H1 (cell line): ENCODE data around the gene GNRHR. TPM values are rescaled to one million over a fixed set of nuclear protein-coding genes. Genes with fewer than 3 reads are reported as not detected.

Source experiments
- CTCF ChIA-PET: fragments of 300-600 bp; sonication (Branson Sonifier 250); formaldehyde crosslinking; loops from one replicate; lab custom pipeline; 2021; ENCODE audit not compliant: partially characterized antibody; lab: Charles Lee
- POLR2A ChIA-PET: fragments of 300-600 bp; sonication (Branson Sonifier 250); formaldehyde crosslinking; loops from one replicate; lab custom pipeline; 2021; ENCODE audit warnings: inconsistent platforms; ENCODE audit not compliant: partially characterized antibody; lab: Charles Lee
- DNase-seq, 2 experiments: peaks; one replicate each; pipeline versions ENCODE4 v3.0.0 to v3.0.0-alpha.2; 2010 to 2022; ENCODE audit warnings: low spot score in 2 of 2, low read depth in 1 of 2, mixed read lengths in 1 of 2
- FAIRE-seq: peaks from 2 replicates; lab custom pipeline; 2011; peaks lifted over from hg19 to GRCh38; lab: Jason Lieb, UNC
- H2AFZ ChIP-seq: 2 replicates; pipeline ENCODE4 v1.8.1; 2012; ENCODE audit warnings: low read length, inconsistent platforms
- H2AK5ac ChIP-seq: 2 replicates; pipeline ENCODE4 v1.6.1; 2013; ENCODE audit warnings: low read depth, low read length
- H2BK120ac ChIP-seq: replicated peaks from 2 replicates; pipeline ENCODE3; 2013; ENCODE audit warnings: low read depth, low read length, inconsistent platforms
- H2BK12ac ChIP-seq: 2 replicates; pipeline ENCODE4 v1.6.1; 2013; ENCODE audit warnings: low read depth, low read length
- H2BK15ac ChIP-seq: 2 replicates; pipeline ENCODE4 v1.6.1; 2013; ENCODE audit warnings: low read length
- H2BK20ac ChIP-seq: 2 replicates; pipeline ENCODE4 v1.6.1; 2013; ENCODE audit warnings: low read length
- H2BK5ac ChIP-seq: 2 replicates; pipeline ENCODE4 v1.6.1; 2013; ENCODE audit warnings: low read depth, low read length
- H3K14ac ChIP-seq: 2 replicates; pipeline ENCODE4 v1.6.1; 2013; ENCODE audit warnings: inconsistent platforms; ENCODE audit not compliant: insufficient read length
- H3K18ac ChIP-seq: 2 replicates; pipeline ENCODE4 v1.6.1; 2013; ENCODE audit warnings: low read length; ENCODE audit errors: extremely low read depth
- H3K23ac ChIP-seq: 2 replicates; pipeline ENCODE4 v1.6.1; 2013; ENCODE audit warnings: inconsistent platforms; ENCODE audit not compliant: insufficient read length
- H3K23me2 ChIP-seq: 2 replicates; pipeline ENCODE4 v1.6.1; 2013; ENCODE audit warnings: low read depth, low read length
- H3K27ac ChIP-seq: 2 replicates; pipeline ENCODE4 v1.6.1; 2011; ENCODE audit warnings: low read depth, low read length, inconsistent platforms
- H3K27me3 ChIP-seq, 4 experiments: replicated peaks in 1 of 4; 1 replicate in 1 of 4; 2 replicates in 3 of 4; pipeline versions ENCODE4 v1.6.1 to v1.8.1; 2011 to 2013; ENCODE audit warnings: low read length in 3 of 4, mild to moderate bottlenecking in 3 of 4, inconsistent platforms in 2 of 4, mixed read lengths in 2 of 4, moderate library complexity in 1 of 4; ENCODE audit not compliant: control insufficient read depth in 3 of 4, insufficient read depth in 3 of 4; ENCODE audit errors: extremely low read depth in 1 of 4
- H3K36me3 ChIP-seq, 4 experiments: 2 replicates each; pipeline versions ENCODE4 v1.6.1 to v1.8.1; 2011 to 2013; ENCODE audit warnings: mild to moderate bottlenecking in 4 of 4, low read length in 3 of 4, moderate library complexity in 2 of 4, control low read depth in 1 of 4, inconsistent platforms in 1 of 4; ENCODE audit not compliant: insufficient read depth in 4 of 4, control insufficient read depth in 2 of 4
- H3K4ac ChIP-seq: replicated peaks from 2 replicates; pipeline ENCODE3; 2013; ENCODE audit warnings: low read length, low read depth, mixed read lengths, inconsistent platforms; ENCODE audit not compliant: insufficient read length
- H3K4me1 ChIP-seq, 4 experiments: replicated peaks in 1 of 4; 1 replicate in 1 of 4; 2 replicates in 3 of 4; pipeline versions ENCODE4 v1.6.1 to v1.8.1; 2011 to 2013; ENCODE audit warnings: low read length in 3 of 4, inconsistent platforms in 2 of 4, mixed read lengths in 1 of 4; ENCODE audit not compliant: insufficient read depth in 4 of 4, control insufficient read depth in 3 of 4
- H3K4me2 ChIP-seq, 2 experiments: 2 replicates each; pipeline versions ENCODE4 v1.6.1 to v1.8.1; 2011 to 2013; ENCODE audit warnings: low read depth in 2 of 2, low read length in 2 of 2, control low read depth in 1 of 2, inconsistent platforms in 1 of 2, mild to moderate bottlenecking in 1 of 2; ENCODE audit not compliant: insufficient read depth in 1 of 2
- H3K4me3 ChIP-seq, 4 experiments: fragments of 200-600, 300-600 bp in 1 of 4; sonication (generic), shearing (Covaris generic), sonication (Bioruptor Twin) in 1 of 4; 2 replicates each; pipeline versions ENCODE4 v1.5.1 to v1.8.1; 2011 to 2016; ENCODE audit warnings: low read length in 4 of 4, low read depth in 3 of 4, control low read depth in 2 of 4, inconsistent platforms in 2 of 4, mild to moderate bottlenecking in 2 of 4, mixed read lengths in 1 of 4, moderate library complexity in 1 of 4; ENCODE audit not compliant: insufficient read depth in 2 of 4; ENCODE audit errors: extremely low read depth in 1 of 4
- H3K56ac ChIP-seq: replicated peaks from 2 replicates; pipeline ENCODE3; 2013; ENCODE audit warnings: low read depth, mild to moderate bottlenecking, mixed read lengths, low read length, inconsistent platforms; ENCODE audit not compliant: insufficient read length
- H3K79me1 ChIP-seq: 2 replicates; pipeline ENCODE4 v1.6.1; 2013; ENCODE audit warnings: low read depth, low read length, control low read depth
- H3K79me2 ChIP-seq, 2 experiments: 2 replicates each; pipeline versions ENCODE4 v1.6.1 to v1.8.1; 2012 to 2013; ENCODE audit warnings: low read length in 2 of 2, mild to moderate bottlenecking in 2 of 2, inconsistent platforms in 1 of 2; ENCODE audit not compliant: insufficient read depth in 2 of 2, control insufficient read depth in 1 of 2
- H3K9ac ChIP-seq, 4 experiments: replicated peaks in 1 of 4; 1 replicate in 1 of 4; 2 replicates in 3 of 4; pipeline versions ENCODE4 v1.6.1 to v1.8.1; 2011 to 2013; ENCODE audit warnings: low read depth in 3 of 4, low read length in 3 of 4, control low read depth in 2 of 4, mild to moderate bottlenecking in 2 of 4, moderate library complexity in 2 of 4, inconsistent platforms in 1 of 4; ENCODE audit errors: extremely low read depth in 1 of 4
- H3K9me3 ChIP-seq, 2 experiments: 2 replicates each; pipeline versions ENCODE4 v1.6.1 to v1.8.1; 2012 to 2013; ENCODE audit warnings: mild to moderate bottlenecking in 2 of 2, moderate library complexity in 2 of 2, control low read depth in 1 of 2, inconsistent platforms in 1 of 2, low read depth in 1 of 2, low read length in 1 of 2, mixed read lengths in 1 of 2; ENCODE audit not compliant: insufficient read depth in 2 of 2
- H4K20me1 ChIP-seq, 2 experiments: replicated peaks in 1 of 2; 2 replicates each; pipeline versions ENCODE3 to v1.8.1; 2011 to 2013; ENCODE audit warnings: inconsistent platforms in 2 of 2, low read length in 2 of 2, mild to moderate bottlenecking in 1 of 2; ENCODE audit not compliant: insufficient read depth in 2 of 2, control insufficient read depth in 1 of 2
- H4K5ac ChIP-seq: 2 replicates; pipeline ENCODE4 v1.6.1; 2013; ENCODE audit warnings: low read length, low read depth, mixed read lengths, inconsistent platforms; ENCODE audit not compliant: insufficient read length
- H4K8ac ChIP-seq: 2 replicates; pipeline ENCODE4 v1.8.0; 2013; ENCODE audit warnings: mild to moderate bottlenecking, moderate library complexity, low read length, inconsistent platforms; ENCODE audit not compliant: insufficient read depth; ENCODE audit errors: extremely low read depth
- H4K91ac ChIP-seq: replicated peaks from 2 replicates; pipeline ENCODE3; 2013; ENCODE audit warnings: low read length, mixed read lengths, inconsistent platforms; ENCODE audit not compliant: insufficient read length
- KDM4A ChIP-seq: IDR thresholded peaks from one replicate; pipeline ENCODE4 v1.7.1; 2012; ENCODE audit warnings: low read depth, mild to moderate bottlenecking, moderate library complexity, low read length, inconsistent platforms; ENCODE audit not compliant: severe bottlenecking
- MAFK ChIP-seq: IDR thresholded peaks from 2 replicates; pipeline ENCODE4 v1.6.1; 2012; ENCODE audit warnings: low read depth, mild to moderate bottlenecking, improper control_type of control experiment, low read length
- polyA plus RNA-seq, 7 experiments: library from polyadenylated mRNA; depleted of rRNA in 3 of 7; stranded (reverse) in 5 of 7; unstranded in 2 of 7; fragments of >200 nt in 5 of 7; fragments of 200-250 nt in 2 of 7; gene quantifications; 1 replicate in 5 of 7; 2 replicates in 1 of 7; 4 replicates in 1 of 7; pipeline versions ENCODE4 v1.2.1 to v1.2.3, GENCODE V29; 2011 to 2013; ENCODE audit warnings: missing spikeins in 2 of 7, mixed read lengths in 2 of 7
- total RNA-seq: library from RNA; stranded (reverse); fragmentation: NEBNext Ultra II Directional; extraction: Animal tissue kit (Norgen Biotek cat#: 25700); gene quantifications from 2 replicates; pipeline ENCODE4 v1.2.1, GENCODE V29; 2021

Gene GNRHR
- total and polyA plus RNA-seq, 2 of the 8 experiments (the other 6 are each of a cell fraction or from before 2014, with no cell fraction given): not detected

DNA sequence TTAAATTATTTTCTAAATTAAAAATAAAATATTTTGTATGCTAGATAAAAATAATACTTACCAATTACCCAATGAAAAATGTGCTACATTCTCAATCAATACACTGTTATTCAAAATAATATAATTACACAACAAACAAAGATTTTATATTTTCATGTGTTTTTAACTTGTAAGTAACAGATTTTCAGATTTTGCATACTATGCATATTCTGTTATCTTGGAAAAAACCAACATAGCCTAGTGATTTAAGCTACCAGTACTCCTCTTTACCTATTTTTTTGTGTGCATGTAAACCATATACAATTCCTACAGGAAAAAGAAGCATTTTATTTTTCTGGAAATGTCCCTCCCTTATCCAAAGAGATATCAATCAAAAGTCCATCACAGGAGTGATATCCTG lies 10.0 kb upstream of the GNRHR start:
- no peak overlapping the region for H2AFZ ChIP-seq
- no peak overlapping the region for H4K8ac ChIP-seq
- no peak overlapping the region for H3K4ac ChIP-seq
- no peak overlapping the region for H3K18ac ChIP-seq
- DNase-seq (no peak), FAIRE-seq (no peak)
- H3K9me3 ChIP-seq: no peaks in the 10 kb centered on the region
- H3K36me3 ChIP-seq: no peaks in the 10 kb centered on the region
- H3K4me3 ChIP-seq: no peak overlapping the region
- H2BK15ac ChIP-seq: no peak overlapping the region
- TF ChIP-seq KDM4A (no peak), MAFK (peak; percentile 9; the same call in 1 of the 2 replicates)
- no peak overlapping the region for H4K91ac ChIP-seq
- no peaks in the 10 kb centered on the region; the same call in 1 of the 2 replicates for H3K23me2 ChIP-seq
- no peak overlapping the region for H2BK5ac ChIP-seq
- CTCF ChIA-PET: interaction anchor here (1.0 to 3.4 kb wide), 3 partner anchors 9 to 18 kb away, joined by 3 to 14 read pairs (median 3); no protein-coding TSS in a partner anchor
- H3K79me1 ChIP-seq: no peaks in the 10 kb centered on the region
- no peaks in the 10 kb centered on the region for H3K79me2 ChIP-seq
- no peak overlapping the region for H3K23ac ChIP-seq
- H2BK20ac ChIP-seq: no peak overlapping the region
- H2AK5ac ChIP-seq: no peak overlapping the region
- no peak overlapping the region for H2BK12ac ChIP-seq
- no peak overlapping the region for H3K4me2 ChIP-seq
- H3K27ac ChIP-seq: no peak overlapping the region
- no peaks in the 10 kb centered on the region for H4K20me1 ChIP-seq
- no peaks in the 10 kb centered on the region for H3K4me1 ChIP-seq
- H3K56ac ChIP-seq: no peak overlapping the region
- POLR2A ChIA-PET: interaction anchor here (1.0 kb wide), 1 partner anchor 19 kb away, joined by 3 read pairs; no protein-coding TSS in a partner anchor
- no peak overlapping the region for H4K5ac ChIP-seq
- no peak overlapping the region for H2BK120ac ChIP-seq
- no peaks in the 10 kb centered on the region for H3K27me3 ChIP-seq
- H3K14ac ChIP-seq: no peak overlapping the region
- H3K9ac ChIP-seq: no peak overlapping the region
